ENCODE results near the gene GUCA2B.

Gene GUCA2B

GRCh38 chr1:42168763-42169162 is 15.6 kb downstream of the GUCA2B start:
- DNase-seq: no peak

DNA sequence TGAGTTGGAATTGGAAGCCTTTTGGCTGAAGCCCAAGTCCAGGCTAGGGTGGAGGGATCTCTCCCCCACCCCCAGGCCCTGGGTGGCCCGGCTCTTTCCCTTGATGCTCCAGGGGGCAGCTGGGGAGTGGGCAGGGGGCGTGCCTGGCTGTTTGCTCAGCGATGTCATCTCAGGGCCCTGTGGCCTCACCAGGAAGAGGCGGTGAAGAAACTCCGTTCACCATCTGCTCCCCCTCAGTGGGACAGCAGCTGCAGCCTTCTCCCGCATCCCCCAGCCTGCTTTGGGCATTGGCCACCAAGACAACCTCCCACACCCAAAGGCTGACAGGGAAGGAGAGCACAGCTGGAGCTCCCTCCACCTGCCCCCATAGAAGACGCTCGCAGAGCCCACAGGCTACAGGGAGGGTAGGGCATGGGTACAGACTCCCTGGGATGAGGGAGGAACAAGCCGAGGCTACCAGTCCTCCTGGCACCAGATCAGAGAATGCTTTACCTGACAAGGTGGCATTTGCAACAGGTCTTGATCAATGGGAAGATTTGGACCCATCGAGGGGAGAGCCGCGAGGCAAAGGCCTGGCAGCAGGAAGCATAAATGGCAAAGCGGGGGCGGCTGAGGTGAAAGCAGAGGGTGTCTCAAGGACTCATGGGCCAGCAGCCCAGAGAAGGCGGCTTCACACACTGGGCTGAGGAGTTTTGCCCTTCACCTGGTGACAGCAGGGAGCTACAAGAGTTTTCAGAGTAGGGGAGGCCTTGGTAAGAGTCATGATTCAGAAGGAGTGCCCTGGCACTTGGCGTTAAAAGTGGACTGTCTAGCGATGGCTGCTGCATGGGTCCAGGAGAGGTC is 17.8 kb downstream of the GUCA2B start:
- DNase-seq: peak; percentile 23

DNA sequence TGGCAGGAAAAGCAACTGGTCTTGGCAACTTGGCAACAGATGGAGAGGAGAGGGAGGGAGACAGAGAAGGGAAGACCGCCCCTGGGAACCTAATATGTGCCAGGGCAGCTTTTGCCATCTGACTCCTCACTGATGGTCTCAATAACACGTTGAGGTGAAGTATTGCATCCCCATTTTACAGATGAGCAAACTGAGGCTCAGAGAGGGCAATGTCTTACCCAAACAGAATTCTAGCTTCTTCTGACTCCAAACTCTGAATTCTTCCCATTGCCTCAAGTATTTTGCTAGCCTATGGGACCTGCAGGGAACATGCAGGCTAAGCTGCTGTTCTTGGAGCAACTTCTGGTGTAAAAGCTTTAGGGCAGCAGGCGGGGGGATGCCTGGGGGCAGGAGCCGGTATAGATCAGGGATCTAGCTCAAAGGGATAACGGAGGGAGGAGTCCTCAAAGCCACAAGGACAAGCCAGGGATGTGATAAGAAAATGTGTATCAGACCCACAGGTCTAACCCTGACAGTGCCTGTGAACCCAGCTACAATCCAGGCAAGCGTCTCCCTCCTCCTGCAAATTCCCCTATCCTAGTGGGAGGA is 18.6 kb downstream of the GUCA2B start:
- DNase-seq: no peak

GRCh38 chr1:42172381-42173133 is 19.3 kb downstream of the GUCA2B start:
- no peak for DNase-seq

DNA sequence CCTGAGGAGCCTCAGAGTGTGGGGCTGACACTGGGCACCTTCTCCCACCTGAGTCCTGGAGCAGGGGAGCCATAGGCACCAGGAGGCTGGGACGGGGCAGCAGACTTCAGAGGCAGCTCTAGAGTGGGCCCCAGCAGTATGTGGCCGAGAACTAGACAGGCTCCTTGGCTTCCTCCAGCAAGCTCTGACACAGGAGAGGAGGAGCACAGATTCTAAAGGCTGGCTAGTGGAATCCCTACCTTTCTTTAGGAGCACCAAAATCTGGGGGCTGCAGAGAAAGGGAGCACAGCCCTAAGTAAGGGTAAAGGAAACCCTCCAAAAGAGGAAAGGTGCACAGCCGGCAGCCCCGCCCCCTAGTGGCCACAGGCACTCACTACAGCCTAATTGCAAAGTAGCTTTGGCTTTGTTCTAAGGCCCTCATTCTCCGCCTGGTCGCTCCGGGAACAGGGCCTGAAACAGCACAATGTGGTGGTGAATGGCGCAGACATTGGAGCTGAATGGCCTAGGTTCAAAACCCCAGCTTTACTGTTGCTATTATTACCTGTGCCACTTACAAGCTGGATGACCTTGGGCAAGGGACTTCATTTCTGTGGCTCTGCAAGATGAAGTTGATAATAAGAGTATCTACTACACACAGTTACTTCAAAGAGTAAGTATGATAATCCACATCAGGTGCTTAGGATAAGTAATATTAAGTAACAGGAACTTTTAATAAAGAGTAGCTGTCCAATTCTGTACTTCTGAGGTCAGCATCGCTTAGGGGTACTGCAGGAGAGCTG is 20.1 kb downstream of the GUCA2B start:
- peak; percentile 55 for DNase-seq

GRCh38 chr1:42173961-42174735 is 20.9 kb downstream of the GUCA2B start:
- DNase-seq: no peak

- DNase-seq: no peak
Observed at GRCh38 chr1:42175314-42176054, 22.3 kb downstream of the GUCA2B start.

DNA sequence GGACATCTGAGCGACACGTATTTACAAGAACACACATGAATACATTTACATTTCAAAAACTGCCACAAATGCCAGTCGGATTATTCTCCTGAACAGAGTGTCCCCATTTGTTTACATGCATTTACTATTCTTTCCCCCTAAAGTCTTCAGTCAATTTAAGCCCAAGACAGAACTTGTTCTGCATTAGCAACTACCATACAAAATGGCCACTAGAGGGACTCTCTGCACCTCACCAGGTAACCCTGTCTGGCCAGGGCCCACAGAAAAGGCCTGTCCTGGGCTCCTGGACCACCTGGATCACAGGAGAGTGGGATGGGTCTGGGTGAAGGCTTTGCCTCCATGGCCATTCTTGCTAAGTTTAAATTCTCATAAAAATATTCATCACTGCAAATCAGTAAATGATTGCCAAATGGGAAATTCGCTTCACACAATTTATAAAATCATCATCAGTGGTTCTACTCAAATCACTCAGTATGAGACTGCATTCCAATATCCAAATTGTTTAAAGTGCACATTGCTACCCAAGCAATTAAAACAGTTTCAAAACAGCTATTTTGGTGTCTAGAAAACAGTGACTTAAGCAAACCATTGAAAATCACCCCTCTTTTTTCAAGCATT is 23.8 kb downstream of the GUCA2B start:
- peak; percentile 31 for DNase-seq

DNA sequence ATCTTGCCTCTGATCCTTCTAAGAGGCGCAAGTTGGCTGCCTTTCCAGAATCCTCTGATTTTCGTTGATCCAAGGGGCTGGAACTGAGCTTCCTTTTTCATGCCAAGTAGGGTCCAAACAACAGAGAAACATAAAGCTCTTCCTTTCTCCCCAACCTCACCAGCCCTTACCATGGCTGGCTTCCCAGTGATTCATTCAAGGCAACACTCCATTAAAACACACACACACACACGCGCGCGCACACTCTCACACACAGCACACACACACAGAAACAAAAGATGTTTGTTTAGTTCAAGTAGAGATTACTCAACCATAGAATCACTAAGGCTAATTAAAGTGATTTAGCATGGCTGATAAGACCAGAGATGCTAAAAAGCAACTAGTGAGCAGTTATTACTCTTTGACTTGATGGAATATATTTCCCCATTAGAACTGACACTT is 24.4 kb downstream of the GUCA2B start:
- no peak for DNase-seq

- no peak for DNase-seq
Observed at GRCh38 chr1:42178249-42178648, 25.0 kb downstream of the GUCA2B start.

DNA sequence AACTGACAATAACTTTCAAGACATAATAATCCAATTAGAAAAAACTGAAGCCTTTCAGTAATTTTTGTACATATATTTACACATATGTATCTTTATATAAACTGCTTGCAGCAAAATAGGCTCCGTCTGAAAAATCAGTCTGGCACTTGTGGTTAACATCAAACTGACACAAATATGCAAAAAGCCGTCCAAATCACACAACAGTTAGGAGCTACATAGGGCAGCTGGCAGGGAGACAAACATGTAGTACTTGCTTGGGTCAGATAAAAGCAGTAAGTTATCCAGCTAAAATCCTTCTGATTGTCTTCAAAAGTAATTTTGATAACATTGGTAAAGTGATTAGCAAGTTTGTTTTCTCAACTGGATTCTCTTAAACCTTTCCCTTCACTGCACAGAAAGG is 26.1 kb downstream of the GUCA2B start:
- DNase-seq: no peak

DNA sequence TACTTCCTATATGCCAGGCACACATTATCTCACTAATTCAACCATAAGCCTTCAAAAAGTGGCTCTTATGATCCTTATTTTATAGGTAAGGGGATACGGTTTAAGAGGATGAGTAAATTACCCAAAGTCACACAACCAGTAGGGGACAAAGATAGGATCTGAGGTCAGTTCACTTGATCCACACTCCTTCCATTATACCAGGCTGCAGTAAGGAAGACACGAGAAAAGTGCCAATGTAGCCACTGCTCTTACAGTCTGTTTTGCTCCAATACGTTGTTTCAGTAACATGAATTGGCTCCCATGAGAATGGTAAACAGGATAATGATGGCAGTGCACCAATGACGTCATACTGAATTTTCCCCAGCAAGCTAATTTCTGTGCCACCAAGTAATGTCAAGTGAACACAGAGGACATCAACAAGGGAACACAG is 26.7 kb downstream of the GUCA2B start:
- no peak for DNase-seq

DNA sequence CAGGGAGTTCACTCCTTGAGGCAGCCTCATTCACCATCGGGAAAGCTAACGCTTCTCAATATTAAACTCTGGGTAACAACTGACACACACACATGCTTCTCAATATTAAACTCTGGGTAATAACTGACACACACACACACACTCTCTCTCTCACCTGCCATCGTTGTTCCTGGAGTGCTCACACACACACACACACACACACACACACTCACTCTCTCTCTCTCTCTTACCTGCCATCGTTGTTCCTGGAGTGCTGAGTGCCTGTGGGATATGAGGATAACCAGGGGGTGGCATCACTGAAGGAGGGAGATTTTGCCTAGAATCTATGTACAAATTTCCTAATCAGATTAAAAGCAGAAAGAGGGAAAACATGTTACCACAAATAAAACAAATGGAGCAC is 28.5 kb downstream of the GUCA2B start:
- no peak for DNase-seq

- no peak for DNase-seq
Observed at GRCh38 chr1:42183210-42183956, 30.2 kb downstream of the GUCA2B start.

- no peak for DNase-seq
Observed at GRCh38 chr1:42183957-42184268, 30.7 kb downstream of the GUCA2B start.

GRCh38 chr1:42184616-42185015 is 31.4 kb downstream of the GUCA2B start:
- no peak for DNase-seq

GRCh38 chr1:42186152-42186551 is 32.9 kb downstream of the GUCA2B start:
- DNase-seq: no peak

- DNase-seq: no peak
Observed at GRCh38 chr1:42189931-42190853, 37.0 kb downstream of the GUCA2B start.

- DNase-seq: no peak
Observed at GRCh38 chr1:42191319-42191718, 38.1 kb downstream of the GUCA2B start.

All from NCI-H1694 (cell line).